SK-N-SH (cell line): ENCODE results near the gene SPTBN5. TPM values are rescaled to one million over a fixed set of nuclear protein-coding genes. Genes with fewer than 3 reads are reported as not detected.

Source experiments
- CTCF ChIA-PET: fragments of 300-600, 350-600 bp; formaldehyde crosslinking; extraction: SDS; loops from one replicate; lab custom pipeline; 2021; lab: Yijun Ruan, JAX
- POLR2A ChIA-PET: fragments of 350-600 bp; sonication (Branson Sonifier 250); formaldehyde crosslinking; extraction: SDS; loops from one replicate; lab custom pipeline; 2020; ENCODE audit warnings: antibody characterized with exemption, inconsistent platforms; lab: Yijun Ruan, JAX
- DNase-seq: peaks from one replicate; pipeline ENCODE4 v3.0.0; 2012
- H2AFZ ChIP-seq: fragments of 200-600 bp; sonication (generic); 2 replicates; pipeline ENCODE4 v1.8.1; 2016; ENCODE audit warnings: antibody characterized with exemption, mild to moderate bottlenecking, low read depth
- H3F3A ChIP-seq: fragments of 200-600 bp; sonication (generic); replicated peaks from 2 replicates; pipeline ENCODE3; 2016; ENCODE audit warnings: antibody characterized with exemption, mild to moderate bottlenecking; ENCODE audit not compliant: insufficient read depth
- H3K27ac ChIP-seq, 2 experiments: fragments of 200-500 bp in 1 of 2; fragments of 200-600 bp in 1 of 2; sonication (Bioruptor generic) in 1 of 2; sonication (generic), shearing (Covaris generic) in 1 of 2; 2 replicates each; pipeline versions ENCODE4 v1.5.1 to v1.6.1; 2014 to 2016; ENCODE audit warnings: low read depth in 2 of 2, inconsistent platforms in 1 of 2, low read length in 1 of 2, mild to moderate bottlenecking in 1 of 2, mixed read lengths in 1 of 2
- H3K27me3 ChIP-seq: fragments of 200-600 bp; sonication (generic), shearing (Covaris generic); 2 replicates; pipeline ENCODE4 v1.6.1; 2016; ENCODE audit warnings: mixed run types; ENCODE audit not compliant: insufficient read depth
- H3K36me3 ChIP-seq, 2 experiments: fragments of 200-500 bp in 1 of 2; fragments of 200-600 bp in 1 of 2; sonication (Bioruptor generic) in 1 of 2; sonication (generic) in 1 of 2; replicated peaks in 1 of 2; 2 replicates each; pipeline versions ENCODE3 to v1.5.1; 2014 to 2016; ENCODE audit warnings: low read length in 1 of 2, mild to moderate bottlenecking in 1 of 2; ENCODE audit not compliant: insufficient read depth in 2 of 2, control insufficient read depth in 1 of 2
- H3K4me1 ChIP-seq, 2 experiments: fragments of 200-500 bp in 1 of 2; fragments of 200-600 bp in 1 of 2; sonication (Bioruptor generic) in 1 of 2; sonication (generic), shearing (Covaris generic) in 1 of 2; 2 replicates each; pipeline versions ENCODE4 v1.5.1 to v1.6.1; 2014 to 2016; ENCODE audit warnings: low read depth in 1 of 2, low read length in 1 of 2, mixed run types in 1 of 2; ENCODE audit not compliant: insufficient read depth in 2 of 2, control insufficient read depth in 1 of 2
- H3K4me2 ChIP-seq: fragments of 200-600 bp; sonication (generic), shearing (Covaris generic); 2 replicates; pipeline ENCODE4 v1.6.1; 2017; ENCODE audit warnings: mixed run types
- H3K4me3 ChIP-seq, 2 experiments: fragments of 200-500 bp in 1 of 2; fragments of 200-600 bp in 1 of 2; sonication (Bioruptor generic) in 1 of 2; sonication (generic), shearing (Covaris generic) in 1 of 2; 2 replicates each; pipeline versions ENCODE4 v1.5.1 to v1.8.1; 2014 to 2016; ENCODE audit warnings: low read depth in 2 of 2, inconsistent platforms in 1 of 2, low read length in 1 of 2, mild to moderate bottlenecking in 1 of 2, mixed read lengths in 1 of 2, moderate library complexity in 1 of 2
- H3K79me2 ChIP-seq: fragments of 200-600 bp; sonication (generic); 2 replicates; pipeline ENCODE4 v1.8.1; 2017; ENCODE audit warnings: mild to moderate bottlenecking; ENCODE audit not compliant: insufficient read depth
- H3K9ac ChIP-seq: fragments of 200-600 bp; sonication (generic); 2 replicates; pipeline ENCODE4 v1.6.1; 2017; ENCODE audit warnings: mixed run types
- H3K9me2 ChIP-seq: fragments of 200-600 bp; sonication (generic); 2 replicates; pipeline ENCODE4 v1.6.1; 2017; ENCODE audit warnings: mixed run types
- H3K9me3 ChIP-seq: fragments of 200-600 bp; sonication (generic); 2 replicates; pipeline ENCODE4 v1.6.1; 2017; ENCODE audit warnings: mixed run types, mild to moderate bottlenecking, moderate library complexity
- H4K20me1 ChIP-seq: fragments of 200-600 bp; sonication (generic); 2 replicates; pipeline ENCODE4 v1.6.1; 2017; ENCODE audit warnings: mild to moderate bottlenecking, mixed run types; ENCODE audit not compliant: insufficient read depth
- CHD2 ChIP-seq: fragments of 150-350 bp; IDR thresholded peaks from 2 replicates; pipeline ENCODE4 v1.6.1; 2018; ENCODE audit warnings: low read length; ENCODE audit not compliant: partially characterized antibody
- ELF1 ChIP-seq: IDR thresholded peaks from 2 replicates; pipeline ENCODE4 v1.4.0; 2012
- EP300 ChIP-seq, 2 experiments: IDR thresholded peaks; 2 replicates each; pipeline versions ENCODE4 v1.4.0 to v1.6.1; 2012; ENCODE audit warnings: borderline replicate concordance in 1 of 2, low read depth in 1 of 2, low read length in 1 of 2
- FOSL2 ChIP-seq: IDR thresholded peaks from 2 replicates; pipeline ENCODE4 v1.4.0; 2012; ENCODE audit warnings: low read depth, mild to moderate bottlenecking, moderate library complexity, borderline replicate concordance
- GABPA ChIP-seq: IDR thresholded peaks from 2 replicates; pipeline ENCODE4 v1.4.0; 2012; ENCODE audit warnings: low read depth, mild to moderate bottlenecking
- GATA2 ChIP-seq: sonication (generic); formaldehyde crosslinking; IDR thresholded peaks from 2 replicates; pipeline ENCODE4 v1.5.0; 2020; ENCODE audit warnings: mild to moderate bottlenecking, missing genetic modification reagents
- JUND ChIP-seq: IDR thresholded peaks from 2 replicates; pipeline ENCODE4 v1.4.0; 2012
- MEF2A ChIP-seq: IDR thresholded peaks from 2 replicates; pipeline ENCODE4 v1.4.0; 2012; ENCODE audit warnings: low read depth, borderline replicate concordance
- MXI1 ChIP-seq: IDR thresholded peaks from 2 replicates; pipeline ENCODE4 v1.6.1; 2012; ENCODE audit warnings: mild to moderate bottlenecking, low read depth, low read length, improper control_type of control experiment
- NFIC ChIP-seq: IDR thresholded peaks from 2 replicates; pipeline ENCODE4 v1.4.0; 2012; ENCODE audit warnings: borderline replicate concordance
- POLR2AphosphoS5 ChIP-seq: IDR thresholded peaks from 2 replicates; pipeline ENCODE4 v1.6.1; 2012; ENCODE audit warnings: low read depth, low read length
- RAD21 ChIP-seq: IDR thresholded peaks from 2 replicates; pipeline ENCODE4 v1.6.1; 2012; ENCODE audit warnings: mild to moderate bottlenecking, low read length
- SIN3A ChIP-seq: IDR thresholded peaks from 2 replicates; pipeline ENCODE4 v1.6.1; 2012; ENCODE audit warnings: low read depth, mild to moderate bottlenecking, low read length, moderate library complexity, borderline replicate concordance
- SMC3 ChIP-seq: IDR thresholded peaks from 2 replicates; pipeline ENCODE4 v1.6.1; 2012; ENCODE audit warnings: low read depth, low read length, improper control_type of control experiment
- TCF12 ChIP-seq: IDR thresholded peaks from 2 replicates; pipeline ENCODE4 v1.4.0; 2012
- USF2 ChIP-seq: fragments of 150-350 bp; IDR thresholded peaks from 2 replicates; pipeline ENCODE4 v1.6.1; 2017; ENCODE audit warnings: antibody characterized with exemption, low read length, low read depth, borderline replicate concordance
- WGBS: methylation state at CpG from one replicate; pipeline ENCODE4 v1.1.6; 2017; ENCODE audit warnings: low lambda C conversion rate; 5-methylcytosine and 5-hydroxymethylcytosine counted together
- polyA plus RNA-seq, 3 experiments: library from polyadenylated mRNA; depleted of rRNA; stranded (reverse); fragments of >200 nt; gene quantifications; 2 replicates each; pipeline ENCODE4 v1.2.3, GENCODE V29; 2012
- TF ChIP-seq, protein P1 (sequence below): fragments of 200-600 bp; sonication (generic); IDR thresholded peaks from 2 replicates; pipeline ENCODE4 v1.6.1; 2017; ENCODE audit warnings: antibody characterized with exemption, mild to moderate bottlenecking, moderate library complexity
- TF ChIP-seq, protein P2 (sequence below): IDR thresholded peaks from 2 replicates; pipeline ENCODE4; 2012
- TF ChIP-seq, protein P3 (sequence below): IDR thresholded peaks from 2 replicates; pipeline ENCODE4 v1.4.0; 2012; ENCODE audit warnings: low read depth
- TF ChIP-seq, protein P4 (sequence below): IDR thresholded peaks from 2 replicates; pipeline ENCODE4 v1.4.0; 2012; ENCODE audit warnings: low read depth, borderline replicate concordance

SPTBN5 gene
- polyA plus RNA-seq, 1 of the 3 experiments (the other 2 are of a cell fraction): 0.23 TPM

DNA sequence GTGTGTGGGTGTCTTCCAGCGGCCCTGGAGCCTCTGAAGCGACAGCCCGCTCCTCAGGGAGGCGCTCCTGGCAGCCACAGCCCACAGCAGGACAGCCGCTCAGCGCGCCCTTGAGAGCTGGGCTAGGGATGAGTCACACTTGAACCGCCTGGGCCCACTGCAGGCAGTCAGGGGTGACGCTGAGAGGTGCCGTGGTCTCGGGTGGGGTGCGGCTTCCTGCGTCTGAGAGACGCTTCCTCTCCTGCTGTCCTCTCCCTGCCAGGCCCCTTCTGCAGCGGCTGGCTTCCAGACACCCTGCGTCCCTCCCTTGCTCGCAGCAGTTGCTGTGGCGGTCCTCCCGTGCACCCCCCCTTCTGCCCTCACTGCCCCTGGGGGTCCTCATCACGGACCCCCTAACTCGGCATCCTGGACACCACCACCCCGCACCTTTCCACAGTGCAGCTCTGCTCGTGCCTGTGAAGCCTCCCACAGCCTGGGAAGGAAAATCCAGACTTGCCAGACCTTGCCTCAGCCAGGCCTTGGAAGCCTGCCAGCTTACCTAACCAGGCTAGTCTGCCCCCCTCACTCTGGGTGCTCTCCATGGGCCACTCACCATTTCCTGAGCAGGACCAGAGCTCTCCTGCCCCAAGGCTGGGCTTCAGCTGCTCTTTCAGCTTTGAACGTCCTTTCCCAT, 1.1 kb upstream of the SPTBN5 start:
- no peaks in the 10 kb centered on the region for H4K20me1 ChIP-seq
- peaks cover 12 to 45% of the 10 kb centered on the region in 2 experiments; a peak in 3 of 4 replicates for H3K4me1 ChIP-seq
- peaks cover 20% of the 10 kb centered on the region for H3F3A ChIP-seq
- peak; percentile 97 for DNase-seq
- peaks cover 5 to 7% of the 10 kb centered on the region in 2 experiments for H3K36me3 ChIP-seq
- H3K79me2 ChIP-seq: no peaks in the 10 kb centered on the region
- H3K27me3 ChIP-seq: no peaks in the 10 kb centered on the region
- peak overlapping the region; percentile 65 for H3K4me2 ChIP-seq
- peak overlapping the region; percentile 55 for H3K9ac ChIP-seq
- CTCF ChIA-PET: interaction anchor here (0.8 to 6.1 kb wide), 12 partner anchors 8 to 337 kb away, joined by 3 to 52 read pairs (median 3); partner anchors contain the start of gene MAPKBP1
- TF ChIP-seq JUND (peak; percentile 1; the same call in 1 of the 2 replicates), FOSL2 (peak; percentile 83; the same call in 1 of the 2 replicates), POLR2AphosphoS5 (peak; percentile 27), GATA2 (no peak; the same call in 1 of the 2 replicates), ELF1 (no peak), SIN3A (no peak), USF2 (no peak), RAD21 (peak; percentile 24), CHD2 (peak; percentile 23), GABPA (no peak), TCF12 (peak; percentile 43), MEF2A (no peak), MXI1 (0 out of 2 replicates have a peak, but pooled peaks have one; percentile 21), NFIC (peak; percentile 83), EP300 (IDR thresholded peaks at IDR 0.05; ENCODE audit: borderline replicate concordance in 1 of 2, low read depth in 1 of 2, low read length in 1 of 2) (peak in 1 of 2 experiments; percentile 70; a peak in 1 of 4 replicates), SMC3 (no peak)
- TF ChIP-seq, protein P1, sequence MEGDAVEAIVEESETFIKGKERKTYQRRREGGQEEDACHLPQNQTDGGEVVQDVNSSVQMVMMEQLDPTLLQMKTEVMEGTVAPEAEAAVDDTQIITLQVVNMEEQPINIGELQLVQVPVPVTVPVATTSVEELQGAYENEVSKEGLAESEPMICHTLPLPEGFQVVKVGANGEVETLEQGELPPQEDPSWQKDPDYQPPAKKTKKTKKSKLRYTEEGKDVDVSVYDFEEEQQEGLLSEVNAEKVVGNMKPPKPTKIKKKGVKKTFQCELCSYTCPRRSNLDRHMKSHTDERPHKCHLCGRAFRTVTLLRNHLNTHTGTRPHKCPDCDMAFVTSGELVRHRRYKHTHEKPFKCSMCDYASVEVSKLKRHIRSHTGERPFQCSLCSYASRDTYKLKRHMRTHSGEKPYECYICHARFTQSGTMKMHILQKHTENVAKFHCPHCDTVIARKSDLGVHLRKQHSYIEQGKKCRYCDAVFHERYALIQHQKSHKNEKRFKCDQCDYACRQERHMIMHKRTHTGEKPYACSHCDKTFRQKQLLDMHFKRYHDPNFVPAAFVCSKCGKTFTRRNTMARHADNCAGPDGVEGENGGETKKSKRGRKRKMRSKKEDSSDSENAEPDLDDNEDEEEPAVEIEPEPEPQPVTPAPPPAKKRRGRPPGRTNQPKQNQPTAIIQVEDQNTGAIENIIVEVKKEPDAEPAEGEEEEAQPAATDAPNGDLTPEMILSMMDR: peak; percentile 36
- TF ChIP-seq, protein P2, sequence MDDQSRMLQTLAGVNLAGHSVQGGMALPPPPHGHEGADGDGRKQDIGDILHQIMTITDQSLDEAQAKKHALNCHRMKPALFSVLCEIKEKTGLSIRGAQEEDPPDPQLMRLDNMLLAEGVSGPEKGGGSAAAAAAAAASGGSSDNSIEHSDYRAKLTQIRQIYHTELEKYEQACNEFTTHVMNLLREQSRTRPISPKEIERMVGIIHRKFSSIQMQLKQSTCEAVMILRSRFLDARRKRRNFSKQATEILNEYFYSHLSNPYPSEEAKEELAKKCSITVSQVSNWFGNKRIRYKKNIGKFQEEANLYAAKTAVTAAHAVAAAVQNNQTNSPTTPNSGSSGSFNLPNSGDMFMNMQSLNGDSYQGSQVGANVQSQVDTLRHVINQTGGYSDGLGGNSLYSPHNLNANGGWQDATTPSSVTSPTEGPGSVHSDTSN: no peak
- TF ChIP-seq, protein P3, sequence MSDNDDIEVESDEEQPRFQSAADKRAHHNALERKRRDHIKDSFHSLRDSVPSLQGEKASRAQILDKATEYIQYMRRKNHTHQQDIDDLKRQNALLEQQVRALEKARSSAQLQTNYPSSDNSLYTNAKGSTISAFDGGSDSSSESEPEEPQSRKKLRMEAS: 0 out of 2 replicates have a peak, but pooled peaks have one; percentile 39
- TF ChIP-seq, protein P4, sequence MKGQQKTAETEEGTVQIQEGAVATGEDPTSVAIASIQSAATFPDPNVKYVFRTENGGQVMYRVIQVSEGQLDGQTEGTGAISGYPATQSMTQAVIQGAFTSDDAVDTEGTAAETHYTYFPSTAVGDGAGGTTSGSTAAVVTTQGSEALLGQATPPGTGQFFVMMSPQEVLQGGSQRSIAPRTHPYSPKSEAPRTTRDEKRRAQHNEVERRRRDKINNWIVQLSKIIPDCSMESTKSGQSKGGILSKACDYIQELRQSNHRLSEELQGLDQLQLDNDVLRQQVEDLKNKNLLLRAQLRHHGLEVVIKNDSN: no peak
- peak overlapping the region; percentile 14 to 25; a peak in 2 of 4 replicates for H3K4me3 ChIP-seq
- WGBS: 13% methylated on average over 10 of the region's 24 CpGs
- no peaks in the 10 kb centered on the region for H3K9me3 ChIP-seq
- POLR2A ChIA-PET: interaction anchor here (0.6 to 1.5 kb wide), 7 partner anchors 12 to 351 kb away, joined by 3 to 7 read pairs (median 3); partner anchors contain the start of genes EHD4, JMJD7 and RPAP1
- peak overlapping the region; percentile 65 to 97 for H3K27ac ChIP-seq
- peak overlapping the region; percentile 79; the same call in 1 of the 2 replicates for H2AFZ ChIP-seq
- no peaks in the 10 kb centered on the region for H3K9me2 ChIP-seq
